OCI-M1 (cell line): ENCODE results near the gene TCF12.

Experiments
- DNase-seq: peaks from one replicate; lab custom pipeline; 2025; lab: John Stamatoyannopoulos, UW

Gene TCF12

GRCh38 chr15:57298843-57299550, 380.6 kb downstream of the TCF12 start:
- no peak for DNase-seq

GRCh38 chr15:57301307-57301706, 382.9 kb downstream of the TCF12 start:
- no peak for DNase-seq

- DNase-seq = no peak
These were observed 384.3 kb downstream of the TCF12 start for GRCh38 chr15:57302640-57303257.

GRCh38 chr15:57305009-57305408, 386.6 kb downstream of the TCF12 start:
- no peak for DNase-seq

- DNase-seq = peak; percentile 92
These were observed 387.9 kb downstream of the TCF12 start for GRCh38 chr15:57306161-57306943.

GRCh38 chr15:57306944-57307411, 388.5 kb downstream of the TCF12 start:
- no peak for DNase-seq

- no peak for DNase-seq
These were observed 389.2 kb downstream of the TCF12 start for GRCh38 chr15:57307527-57308169.

GRCh38 chr15:57308170-57308545, 389.7 kb downstream of the TCF12 start:
- no peak for DNase-seq

GRCh38 chr15:57309856-57310760, 391.7 kb downstream of the TCF12 start:
- DNase-seq = peak; percentile 17

GRCh38 chr15:57310876-57311275, 392.4 kb downstream of the TCF12 start:
- no peak for DNase-seq

GRCh38 chr15:57312006-57312317, 393.5 kb downstream of the TCF12 start:
- DNase-seq = no peak

GRCh38 chr15:57312318-57313133, 394.1 kb downstream of the TCF12 start:
- no peak for DNase-seq

- no peak for DNase-seq
These were observed 394.7 kb downstream of the TCF12 start for GRCh38 chr15:57313134-57313483.

- DNase-seq = no peak
These were observed 395.8 kb downstream of the TCF12 start for GRCh38 chr15:57314221-57314620.

- no peak for DNase-seq
These were observed 398.0 kb downstream of the TCF12 start for GRCh38 chr15:57316451-57316850.

GRCh38 chr15:57319226-57319918, 400.9 kb downstream of the TCF12 start:
- no peak for DNase-seq

GRCh38 chr15:57319919-57320560, 401.6 kb downstream of the TCF12 start:
- no peak for DNase-seq

GRCh38 chr15:57320631-57321220, 402.3 kb downstream of the TCF12 start:
- DNase-seq = peak; percentile 38

- DNase-seq = no peak
These were observed 403.0 kb downstream of the TCF12 start for GRCh38 chr15:57321485-57321884.
